Esophagus mucosa (tissue), 1 donor: ENCODE measurements around the gene BATF. TPM values are rescaled to one million over a fixed set of nuclear protein-coding genes. Genes with fewer than 3 reads are reported as not detected.

ENCODE experiments used
- total RNA-seq: library from RNA; stranded (reverse); gene quantifications from one replicate; pipeline ENCODE4 v1.2.4, GENCODE V29; 2023
- donor health status: DM: yes; HTN: yes; CAD: no.

BATF gene
- total RNA-seq, 1 donor from 2014 or later, result 0.84 TPM

Other genes starting within 250 kb of the BATF start
- 125 TPM for gene FOS, start 243.6 kb upstream of the BATF start, total RNA-seq
- gene JDP2, start 94.4 kb upstream of the BATF start, total RNA-seq, result 18.5 TPM
- gene FLVCR2, start 56.2 kb downstream of the BATF start, total RNA-seq, result 7.0 TPM
- 44.7 TPM for gene ERG28, start 138.4 kb downstream of the BATF start, total RNA-seq
- 30.9 TPM for gene TTLL5, start 138.8 kb downstream of the BATF start, total RNA-seq